ENCODE results near the gene RALGPS1. TPM values are rescaled to one million over a fixed set of nuclear protein-coding genes. Genes with fewer than 3 reads are reported as not detected.

Gene RALGPS1
- total and polyA plus RNA-seq, 2 of the 8 experiments (the other 6 are each of a cell fraction or from before 2014, with no cell fraction given) = 20.0 to 23.5 TPM

DNA sequence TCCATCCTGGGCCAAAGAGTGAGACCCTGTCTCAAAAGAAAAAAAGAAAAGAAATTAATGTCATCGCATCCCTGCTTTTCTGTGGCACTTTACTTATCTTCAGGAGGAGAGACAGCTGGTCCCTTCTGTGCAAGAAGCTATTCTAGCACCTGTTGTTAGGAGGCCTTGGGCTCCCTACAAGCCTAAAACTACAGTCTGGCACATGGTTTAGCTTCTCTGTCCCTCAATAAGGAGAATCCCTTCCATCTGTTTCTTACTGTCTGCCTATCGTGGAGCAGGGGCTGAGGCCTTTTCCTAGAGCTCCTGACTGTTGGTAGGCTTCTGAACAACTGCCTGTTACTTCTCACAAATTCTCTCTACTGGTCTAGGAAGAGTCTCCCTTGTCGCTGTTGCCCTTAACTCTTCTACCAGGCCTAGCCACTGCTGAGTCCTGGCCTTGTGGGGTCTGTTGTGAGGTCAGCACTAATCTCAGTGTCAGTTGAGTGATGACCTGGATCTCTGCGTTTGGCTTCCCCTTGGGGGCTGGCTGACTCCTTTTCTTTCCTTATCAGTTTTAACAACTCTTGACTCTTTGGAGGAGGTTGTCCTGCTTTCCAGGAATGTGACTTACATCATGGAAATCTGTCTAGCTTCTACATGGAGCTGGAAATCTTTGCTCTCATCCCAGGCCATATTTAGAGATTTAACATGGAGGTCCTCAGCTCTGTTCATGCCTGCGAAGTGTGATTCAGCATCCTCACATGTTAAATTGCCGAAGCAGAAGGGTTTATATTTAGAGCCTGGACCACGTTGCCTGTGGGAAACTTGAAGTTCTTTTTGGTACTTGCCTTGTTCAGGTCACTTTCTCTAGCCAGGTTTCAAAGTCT, 344.3 kb downstream of the RALGPS1 start:
- H3K56ac ChIP-seq (replicated peaks; ENCODE audit: insufficient read length, low read depth, low read length) = no peak overlapping the region
- 0 out of 2 replicates have a peak overlapping the region, but pooled peaks have one; percentile 23 for H2BK15ac ChIP-seq (ENCODE audit: low read length)
- no peak overlapping the region for H3K4ac ChIP-seq (replicated peaks; ENCODE audit: insufficient read length, low read depth, low read length)
- H2BK20ac ChIP-seq (ENCODE audit: low read length) = no peak overlapping the region
- no peak overlapping the region for H2AFZ ChIP-seq (ENCODE audit: low read length)
- H3K79me1 ChIP-seq (ENCODE audit: low read depth, low read length) = no peaks in the 10 kb centered on the region
- H2BK120ac ChIP-seq (replicated peaks; ENCODE audit: low read depth, low read length) = no peak overlapping the region
- H3K4me2 ChIP-seq (ENCODE audit: insufficient read depth in 1 of 2, low read depth in 2 of 2, low read length in 2 of 2) = no peak overlapping the region
- no peak overlapping the region; a peak in 1 of 7 replicates for H3K9ac ChIP-seq (replicated peaks in 1 of 4; ENCODE audit: extremely low read depth in 1 of 4, low read depth in 3 of 4, low read length in 3 of 4)
- no peak overlapping the region for H4K5ac ChIP-seq (ENCODE audit: insufficient read length, low read depth, low read length)
- H2BK12ac ChIP-seq (ENCODE audit: low read depth, low read length) = no peak overlapping the region; the same call in 1 of the 2 replicates
- H3K14ac ChIP-seq (ENCODE audit: insufficient read length) = no peak overlapping the region
- no peaks in the 10 kb centered on the region for H4K20me1 ChIP-seq (replicated peaks in 1 of 2; ENCODE audit: control insufficient read depth in 1 of 2, insufficient read depth in 2 of 2, low read length in 2 of 2)
- H3K27me3 ChIP-seq (replicated peaks in 1 of 4; ENCODE audit: control insufficient read depth in 3 of 4, extremely low read depth in 1 of 4, insufficient read depth in 3 of 4, low read length in 3 of 4) = no peaks in the 10 kb centered on the region
- H2AK5ac ChIP-seq (ENCODE audit: low read depth, low read length) = no peak overlapping the region
- H2BK5ac ChIP-seq (ENCODE audit: low read depth, low read length) = no peak overlapping the region
- peaks cover 2 to 15% (median 6%) of the 10 kb centered on the region in 4 experiments; a peak in 6 of 7 replicates for H3K4me1 ChIP-seq (replicated peaks in 1 of 4; ENCODE audit: control insufficient read depth in 3 of 4, insufficient read depth in 4 of 4, low read length in 3 of 4)
- peaks cover 4% of the 10 kb centered on the region in 2 experiments; a peak in 1 of 4 replicates for H3K9me3 ChIP-seq (ENCODE audit: insufficient read depth in 2 of 2, low read depth in 1 of 2, low read length in 1 of 2)
- TF ChIP-seq JUN (IDR thresholded peaks at IDR 0.05; ENCODE audit: low read depth, low read length) (no peak), CHD2 (IDR thresholded peaks at IDR 0.05; ENCODE audit: low read length) (no peak)
- H3K27ac ChIP-seq (ENCODE audit: low read depth, low read length) = no peak overlapping the region
- H4K91ac ChIP-seq (replicated peaks; ENCODE audit: insufficient read length, low read length) = no peak overlapping the region
- no peaks in the 10 kb centered on the region for H3K79me2 ChIP-seq (ENCODE audit: control insufficient read depth in 1 of 2, insufficient read depth in 2 of 2, low read length in 2 of 2)
- ChIA-PET CTCF (ENCODE audit: partially characterized antibody) (interaction anchor here (0.8 to 1.7 kb wide), 3 partner anchors 9 to 58 kb away, joined by 3 read pairs; no protein-coding TSS in a partner anchor), POLR2A (ENCODE audit: partially characterized antibody) (interaction anchor here (0.9 to 1.6 kb wide), 4 partner anchors 12 to 35 kb away, joined by 3 to 5 read pairs (median 4); no protein-coding TSS in a partner anchor)
- H3K4me3 ChIP-seq (ENCODE audit: extremely low read depth in 1 of 4, insufficient read depth in 2 of 4, low read depth in 3 of 4, low read length in 4 of 4) = no peak overlapping the region
- no peak overlapping the region for H3K18ac ChIP-seq (ENCODE audit: extremely low read depth, low read length)
- WGBS, 2 experiments (ENCODE audit: extremely low coverage in 1 of 2, insufficient coverage in 1 of 2, insufficient read length in 1 of 2, insufficient replicate concordance in 2 of 2, low coverage in 1 of 2, low lambda C conversion rate in 2 of 2, missing lambda C conversion rate in 1 of 2) = 88% methylated on average over 7 of the region's 7 CpGs; no CpG with 5 or more reads in 1 of the 2 experiments
- H4K8ac ChIP-seq (ENCODE audit: extremely low read depth, insufficient read depth, low read length) = no peak overlapping the region
- DNase-seq (ENCODE audit: low read depth in 1 of 2, low spot score in 2 of 2) (no peak), FAIRE-seq (no peak)
- H3K36me3 ChIP-seq (ENCODE audit: control insufficient read depth in 2 of 4, insufficient read depth in 4 of 4, low read length in 3 of 4) = peaks cover 0 to 3% (median 0%) of the 10 kb centered on the region in 4 experiments; a peak in 1 of 8 replicates
- H3K23me2 ChIP-seq (ENCODE audit: low read depth, low read length) = no peaks in the 10 kb centered on the region
- no peak overlapping the region for H3K23ac ChIP-seq (ENCODE audit: insufficient read length)

Measured in H1 (cell line).